HEK293 (cell line): Measurements from ENCODE around the gene UBL4A.

Experiments
- ATF2 ChIP-seq: fragments of 450-650 bp; formaldehyde crosslinking; IDR thresholded peaks from 2 replicates; pipeline ENCODE4 v1.5.1; 2016; ENCODE audit warnings: missing biosample characterization, missing genetic modification characterization, low read depth
- CTCF ChIP-seq: fragments of 450-650 bp; formaldehyde crosslinking; IDR thresholded peaks from 2 replicates; pipeline ENCODE4 v1.5.1; 2016; ENCODE audit warnings: missing biosample characterization, missing genetic modification characterization
- HIC1 ChIP-seq: fragments of 450-650 bp; formaldehyde crosslinking; IDR thresholded peaks from 2 replicates; pipeline ENCODE4 v1.5.1; 2016; ENCODE audit warnings: missing biosample characterization, missing genetic modification characterization
- HOXC10 ChIP-seq: sonication (generic); formaldehyde crosslinking; IDR thresholded peaks from 2 replicates; pipeline ENCODE4 v1.8.1; 2023; ENCODE audit warnings: mild to moderate bottlenecking, missing genetic modification reagents
- SETDB1 ChIP-seq: IDR thresholded peaks from one replicate; pipeline ENCODE4 v1.6.1; 2017; ENCODE audit warnings: mild to moderate bottlenecking, low read length, moderate library complexity, mixed read lengths; ENCODE audit not compliant: insufficient read length
- SP2 ChIP-seq: fragments of 450-650 bp; formaldehyde crosslinking; IDR thresholded peaks from 2 replicates; pipeline ENCODE4 v1.5.1; 2016; ENCODE audit warnings: missing biosample characterization, missing genetic modification characterization
- TSHZ1 ChIP-seq: fragments of 450-650 bp; formaldehyde crosslinking; IDR thresholded peaks from 2 replicates; pipeline ENCODE4 v1.5.1; 2016; ENCODE audit warnings: missing biosample characterization, missing genetic modification characterization, borderline replicate concordance
- YY1 ChIP-seq: fragments of 450-650 bp; formaldehyde crosslinking; IDR thresholded peaks from 2 replicates; pipeline ENCODE4 v1.5.1; 2018; ENCODE audit warnings: missing biosample characterization, missing genetic modification characterization
- ZBTB10 ChIP-seq: fragments of 450-650 bp; formaldehyde crosslinking; IDR thresholded peaks from 2 replicates; pipeline ENCODE4 v1.5.1; 2016; ENCODE audit warnings: missing biosample characterization, missing genetic modification characterization
- ZBTB26 ChIP-seq: fragments of 450-650 bp; formaldehyde crosslinking; optimal IDR thresholded peaks from 2 replicates; pipeline ENCODE3; 2016; ENCODE audit warnings: missing biosample characterization, mild to moderate bottlenecking, missing genetic modification characterization
- ZBTB44 ChIP-seq: fragments of 450-650 bp; IDR thresholded peaks from 2 replicates; pipeline ENCODE4 v1.5.1; 2018; ENCODE audit warnings: missing biosample characterization, mild to moderate bottlenecking, missing genetic modification characterization
- ZNF133 ChIP-seq: fragments of 450-650 bp; formaldehyde crosslinking; IDR thresholded peaks from 2 replicates; pipeline ENCODE4 v1.5.1; 2016; ENCODE audit warnings: missing biosample characterization, missing genetic modification characterization
- ZNF76 ChIP-seq: fragments of 450-650 bp; formaldehyde crosslinking; IDR thresholded peaks from 2 replicates; pipeline ENCODE4; 2016; ENCODE audit warnings: low read depth, missing biosample characterization, missing genetic modification characterization, borderline replicate concordance
- ZNF777 ChIP-seq: fragments of 450-650 bp; formaldehyde crosslinking; IDR thresholded peaks from 2 replicates; pipeline ENCODE4 v1.5.1; 2017; ENCODE audit warnings: missing biosample characterization, missing genetic modification characterization, borderline replicate concordance

GRCh38 chrX:154531626-154532025 lies 45.2 kb upstream of the UBL4A start:
- TF ChIP-seq TSHZ1 (tag by site-specific recombination), result no peak
- TF ChIP-seq SP2 (tag by site-specific recombination), result no peak
- TF ChIP-seq HIC1, result no peak
- TF ChIP-seq ZBTB44 (tag by site-specific recombination), result no peak
- TF ChIP-seq ZNF777 (tag by site-specific recombination), result no peak
- TF ChIP-seq HOXC10, result no peak
- no peak for TF ChIP-seq CTCF (tag by site-specific recombination)
- no peak for TF ChIP-seq ZBTB10
- TF ChIP-seq ZBTB26 (tag by site-specific recombination), result no peak
- TF ChIP-seq SETDB1, result no peak
- TF ChIP-seq ZNF76 (tag by site-specific recombination), result no peak
- TF ChIP-seq ATF2 (tag by site-specific recombination), result no peak
- no peak for TF ChIP-seq YY1 (tag by site-specific recombination)
- TF ChIP-seq ZNF133 (tag by site-specific recombination), result no peak
